Epithelial cell of esophagus (primary cell): ENCODE data around the gene THEM4.
A peak's percentile ranks its signal among the peaks of the same experiment; 100 is the strongest.

Experiments
- DNase-seq: peaks from one replicate; pipeline ENCODE4 v3.0.0; 2010; ENCODE audit warnings: low read depth
- H3K4me3 ChIP-seq: 2 replicates; pipeline ENCODE4 v1.5.1; 2011; ENCODE audit warnings: mild to moderate bottlenecking, low read length, control low read depth
- TF ChIP-seq, protein P1 (sequence below): IDR thresholded peaks from 2 replicates; pipeline ENCODE4 v1.5.1; 2011; ENCODE audit warnings: low read depth, mild to moderate bottlenecking, low read length, control low read depth, inconsistent platforms; ENCODE audit not compliant: insufficient read depth; ENCODE audit errors: missing control alignments

The THEM4 gene

GRCh38 chr1:151854658-151855057 lies 54.7 kb downstream of the THEM4 start:
- DNase-seq = no peak
- TF ChIP-seq, protein P1, sequence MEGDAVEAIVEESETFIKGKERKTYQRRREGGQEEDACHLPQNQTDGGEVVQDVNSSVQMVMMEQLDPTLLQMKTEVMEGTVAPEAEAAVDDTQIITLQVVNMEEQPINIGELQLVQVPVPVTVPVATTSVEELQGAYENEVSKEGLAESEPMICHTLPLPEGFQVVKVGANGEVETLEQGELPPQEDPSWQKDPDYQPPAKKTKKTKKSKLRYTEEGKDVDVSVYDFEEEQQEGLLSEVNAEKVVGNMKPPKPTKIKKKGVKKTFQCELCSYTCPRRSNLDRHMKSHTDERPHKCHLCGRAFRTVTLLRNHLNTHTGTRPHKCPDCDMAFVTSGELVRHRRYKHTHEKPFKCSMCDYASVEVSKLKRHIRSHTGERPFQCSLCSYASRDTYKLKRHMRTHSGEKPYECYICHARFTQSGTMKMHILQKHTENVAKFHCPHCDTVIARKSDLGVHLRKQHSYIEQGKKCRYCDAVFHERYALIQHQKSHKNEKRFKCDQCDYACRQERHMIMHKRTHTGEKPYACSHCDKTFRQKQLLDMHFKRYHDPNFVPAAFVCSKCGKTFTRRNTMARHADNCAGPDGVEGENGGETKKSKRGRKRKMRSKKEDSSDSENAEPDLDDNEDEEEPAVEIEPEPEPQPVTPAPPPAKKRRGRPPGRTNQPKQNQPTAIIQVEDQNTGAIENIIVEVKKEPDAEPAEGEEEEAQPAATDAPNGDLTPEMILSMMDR = no peak
- no peak overlapping the region for H3K4me3 ChIP-seq

GRCh38 chr1:151853411-151853943 lies 55.8 kb downstream of the THEM4 start, which contains the start of gene THEM5:
TSS of gene THEM5 (minus strand) at chr1:151853712. CDS start at chr1:151853565, 147 bp downstream.
- no peak within 1 kb of the TSS for H3K4me3 ChIP-seq
- DNase-seq = peak; percentile 56

GRCh38 chr1:151852733-151853132 lies 56.6 kb downstream of the THEM4 start:
- DNase-seq = no peak
- no peak overlapping the region for H3K4me3 ChIP-seq
- TF ChIP-seq, protein P1 = no peak

More at GRCh38 chr1:151853411-151853943, 55.8 kb downstream of the THEM4 start, which contains the start of gene THEM5:
- TF ChIP-seq, protein P1 = peak; percentile 32

- no peak overlapping the region for H3K4me3 ChIP-seq
- TF ChIP-seq, protein P1 = no peak
- DNase-seq = no peak
These were observed 57.4 kb downstream of the THEM4 start for GRCh38 chr1:151851886-151852285.

DNA sequence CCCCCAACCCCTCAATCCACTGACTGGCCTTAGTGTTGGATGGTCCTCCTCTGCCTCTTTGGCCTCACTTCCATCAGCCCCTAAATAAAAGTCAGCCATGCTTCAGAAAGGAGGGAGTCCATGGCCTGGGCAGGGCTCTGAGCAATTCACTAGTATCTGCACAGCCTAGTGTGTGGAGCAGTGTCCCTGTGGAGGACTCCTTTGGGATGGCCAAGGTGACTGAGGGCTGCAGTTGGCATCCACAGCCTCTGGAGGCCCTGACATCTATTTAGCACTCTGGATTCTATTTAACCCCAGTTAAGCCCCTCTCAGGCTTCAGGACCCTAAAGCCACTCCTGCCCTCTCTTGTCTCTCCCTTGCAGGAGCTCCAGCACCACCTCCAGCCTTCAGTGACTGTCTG lies 59.4 kb downstream of the THEM4 start:
- no peak overlapping the region for H3K4me3 ChIP-seq
- no peak for DNase-seq
- TF ChIP-seq, protein P1 = no peak

- no peak for DNase-seq
- TF ChIP-seq, protein P1 = no peak
- H3K4me3 ChIP-seq = no peak overlapping the region
These were observed 60.2 kb downstream of the THEM4 start for GRCh38 chr1:151849126-151849525.
